Eye (tissue), 1 donor: ENCODE measurements around the gene TSPAN15.
"Not testable (repeated sequence)": the region's sequence is repeated elsewhere in the genome, so short reads cannot be mapped to it uniquely, and the experiment has no call there.

Experiments
- DNase-seq: peaks from one replicate; pipeline ENCODE4 v3.0.0-alpha.2; 2015

Gene TSPAN15

GRCh38 chr10:69467928-69468750, 16.9 kb downstream of the TSPAN15 start:
- DNase-seq: no peak

- no peak for DNase-seq
Observed at GRCh38 chr10:69468751-69469089, 17.5 kb downstream of the TSPAN15 start.

- no peak for DNase-seq
Observed at GRCh38 chr10:69469976-69470375, 18.7 kb downstream of the TSPAN15 start.

- no peak for DNase-seq
Observed at GRCh38 chr10:69470463-69471384, 19.5 kb downstream of the TSPAN15 start.

GRCh38 chr10:69472142-69472541, 20.9 kb downstream of the TSPAN15 start:
- DNase-seq: no peak

GRCh38 chr10:69472544-69472943, 21.3 kb downstream of the TSPAN15 start:
- no peak for DNase-seq

- DNase-seq: no peak
Observed at GRCh38 chr10:69473304-69473990, 22.2 kb downstream of the TSPAN15 start.

- no peak for DNase-seq
Observed at GRCh38 chr10:69474742-69475432, 23.6 kb downstream of the TSPAN15 start.

- no peak for DNase-seq
Observed at GRCh38 chr10:69475433-69475830, 24.2 kb downstream of the TSPAN15 start.

GRCh38 chr10:69477968-69478597, 26.8 kb downstream of the TSPAN15 start:
- DNase-seq: no peak

GRCh38 chr10:69479240-69480067, 28.2 kb downstream of the TSPAN15 start:
- DNase-seq: peak; percentile 65

GRCh38 chr10:69480068-69480412, 28.8 kb downstream of the TSPAN15 start:
- no peak for DNase-seq

- DNase-seq: no peak
Observed at GRCh38 chr10:69481305-69481704, 30.0 kb downstream of the TSPAN15 start.

- no peak for DNase-seq
Observed at GRCh38 chr10:69481811-69482524, 30.7 kb downstream of the TSPAN15 start.

- no peak for DNase-seq
Observed at GRCh38 chr10:69483963-69484362, 32.7 kb downstream of the TSPAN15 start.

- DNase-seq: no peak
Observed at GRCh38 chr10:69484736-69485135, 33.5 kb downstream of the TSPAN15 start.

- DNase-seq: no peak
Observed at GRCh38 chr10:69486922-69487730, 35.9 kb downstream of the TSPAN15 start.

GRCh38 chr10:69488149-69488844, 37.0 kb downstream of the TSPAN15 start:
- DNase-seq: not testable (repeated sequence)

- DNase-seq: not testable (repeated sequence)
Observed at GRCh38 chr10:69488856-69489255, 37.6 kb downstream of the TSPAN15 start.
